ENCODE results near the gene ADM2. TPM values are rescaled to one million over a fixed set of nuclear protein-coding genes. Genes with fewer than 3 reads are reported as not detected.

The ADM2 gene
- total RNA-seq, 1 donor from 2014 or later, result 3.4 TPM

Other genes starting within 250 kb of the ADM2 start
- 26.2 and 34.5 TPM in 2 replicates for gene TUBGCP6, start 236.5 kb upstream of the ADM2 start, total RNA-seq
- 19.8 and 48.9 TPM in 2 replicates for gene HDAC10, start 230.3 kb upstream of the ADM2 start, total RNA-seq
- gene MAPK12, start 219.9 kb upstream of the ADM2 start, total RNA-seq, result 22.0 and 26.0 TPM in 2 replicates
- gene MAPK11, start 211.2 kb upstream of the ADM2 start, total RNA-seq, result 9.9 and 10.2 TPM in 2 replicates
- gene PLXNB2, start 173.9 kb upstream of the ADM2 start, total RNA-seq, result 98.8 and 582 TPM in 2 replicates
- 2.4 and 11.9 TPM in 2 replicates for gene DENND6B, start 154.5 kb upstream of the ADM2 start, total RNA-seq
- gene PPP6R2, start 138.2 kb upstream of the ADM2 start, total RNA-seq, result 46.2 and 57.3 TPM in 2 replicates
- gene SBF1, start 6.5 kb upstream of the ADM2 start, total RNA-seq, result 51.4 and 68.2 TPM in 2 replicates
- gene MIOX, start 5.3 kb downstream of the ADM2 start, total RNA-seq, result 0.10 and 1.7 TPM in 2 replicates
- gene LMF2, start 26.2 kb downstream of the ADM2 start, total RNA-seq, result 26.6 and 48.4 TPM in 2 replicates
- gene NCAPH2, start 26.7 kb downstream of the ADM2 start, total RNA-seq, result 16.7 and 24.7 TPM in 2 replicates
- gene SCO2, start 44.1 kb downstream of the ADM2 start, total RNA-seq, result 2.0 and 7.3 TPM in 2 replicates
- 55.0 and 68.8 TPM in 2 replicates for gene TYMP, start 48.5 kb downstream of the ADM2 start, total RNA-seq
- gene KLHDC7B, start 64.4 kb downstream of the ADM2 start, total RNA-seq, result 0.15 and 0.17 TPM in 2 replicates
- gene SYCE3, start 81.4 kb downstream of the ADM2 start, total RNA-seq, result not detected in 2 replicates
- gene CPT1B, start 96.9 kb downstream of the ADM2 start, total RNA-seq, result 4.0 and 14.6 TPM in 2 replicates
- gene CHKB, start 101.3 kb downstream of the ADM2 start, total RNA-seq, result 27.1 and 47.6 TPM in 2 replicates
- gene MAPK8IP2, start 119.2 kb downstream of the ADM2 start, total RNA-seq, result 0.30 and 0.52 TPM in 2 replicates
- gene ARSA, start 146.6 kb downstream of the ADM2 start, total RNA-seq, result 26.9 and 35.9 TPM in 2 replicates
- 0.87 and 1.7 TPM in 2 replicates for gene SHANK3, start 191.3 kb downstream of the ADM2 start, total RNA-seq